ENCODE results near the gene NXPE2. TPM values are rescaled to one million over a fixed set of nuclear protein-coding genes. Genes with fewer than 3 reads are reported as not detected.

Gene NXPE2
- total RNA-seq, 4 donors from 2014 or later, result not detected

GRCh38 chr11:114736806-114737205 lies 58.5 kb downstream of the NXPE2 start:
- Histone ChIP-seq H3K9me3 (no peaks in the 10 kb centered on the region), H3K27me3 (no peaks in the 10 kb centered on the region), H3K4me1 (peaks cover 0 to 4% of the 10 kb centered on the region in 2 donors), H3K27ac (no peak overlapping the region), H3K4me3 (replicated peaks in 1 of 3) (no peak overlapping the region), H3K36me3 (no peaks in the 10 kb centered on the region)
- 83 to 86% methylated on average over 4 of the region's 4 CpGs for WGBS, 2 donors
- intact Hi-C loops (cut with DNase I), result loop anchor here (10.0 kb wide), 1 partner anchor 1538 kb away; no protein-coding TSS in a partner anchor
- DNase-seq, result no peak
- no peak for TF ChIP-seq POLR2A (IDR thresholded peaks at IDR 0.05)
- TF ChIP-seq CTCF (IDR thresholded peaks at IDR 0.05), result no peak

GRCh38 chr11:114738954-114739353 lies 60.6 kb downstream of the NXPE2 start:
- H3K36me3 ChIP-seq, result no peaks in the 10 kb centered on the region
- TF ChIP-seq CTCF (IDR thresholded peaks at IDR 0.05), result peak; percentile 38 to 84 (median 74)
- no peak for TF ChIP-seq POLR2A (IDR thresholded peaks at IDR 0.05)

GRCh38 chr11:114745150-114745671 lies 66.9 kb downstream of the NXPE2 start:
- Histone ChIP-seq H3K27ac (no peak overlapping the region), H3K27me3 (no peaks in the 10 kb centered on the region), H3K36me3 (no peaks in the 10 kb centered on the region), H3K4me1 (no peaks in the 10 kb centered on the region), H3K4me3 (replicated peaks in 1 of 3) (no peak overlapping the region), H3K9me3 (no peaks in the 10 kb centered on the region)
- DNase-seq, result no peak
- WGBS, 2 donors, result 86 to 94% methylated on average over 2 of the region's 2 CpGs
- intact Hi-C loops (cut with DNase I), result no loop called here
- TF ChIP-seq CTCF (IDR thresholded peaks at IDR 0.05) (no peak), POLR2A (IDR thresholded peaks at IDR 0.05) (no peak)

More at GRCh38 chr11:114738954-114739353, 60.6 kb downstream of the NXPE2 start:
- Histone ChIP-seq H3K4me3 (replicated peaks in 1 of 3) (no peak overlapping the region), H3K4me1 (peaks cover 0 to 1% of the 10 kb centered on the region in 2 donors), H3K27me3 (no peaks in the 10 kb centered on the region), H3K9me3 (no peaks in the 10 kb centered on the region), H3K27ac (no peak overlapping the region)
- peak; percentile 55 to 56 for DNase-seq
- intact Hi-C loops (cut with DNase I), result loop anchor here (10.0 kb wide), 1 partner anchor 1536 kb away; no protein-coding TSS in a partner anchor

GRCh38 chr11:114746013-114746412 lies 67.7 kb downstream of the NXPE2 start:
- H3K4me1 ChIP-seq, result no peaks in the 10 kb centered on the region
- no peaks in the 10 kb centered on the region for H3K27me3 ChIP-seq
- H3K4me3 ChIP-seq (replicated peaks in 1 of 3), result no peak overlapping the region
- WGBS, 2 donors, result 83 to 88% methylated on average over 3 of the region's 3 CpGs
- no peak for TF ChIP-seq CTCF (IDR thresholded peaks at IDR 0.05)
- no peak for TF ChIP-seq POLR2A (IDR thresholded peaks at IDR 0.05)
- no peak overlapping the region for H3K27ac ChIP-seq
- H3K36me3 ChIP-seq, result no peaks in the 10 kb centered on the region
- DNase-seq, result no peak
- intact Hi-C loops (cut with DNase I), result no loop called here
- H3K9me3 ChIP-seq, result no peaks in the 10 kb centered on the region

Other genes with a start within 250 kb of the NXPE2 start
- gene REXO2, start 239.1 kb upstream of the NXPE2 start, total RNA-seq, result 100 to 1,000 TPM in 1 of 4 donors, 10 to 100 TPM in 3; 49.0 to 105 (median 63.0) TPM
- gene NXPE1, start 118.6 kb upstream of the NXPE2 start, total RNA-seq, result not detected
- gene NXPE4, start 82.7 kb upstream of the NXPE2 start, total RNA-seq, result not detected